Measurements from ENCODE around the gene RHOU. TPM values are rescaled to one million over a fixed set of nuclear protein-coding genes. Genes with fewer than 3 reads are reported as not detected.

Gene RHOU
- total RNA-seq: 14.1 TPM

GRCh38 chr1:228734881-228735801 is at the start of gene RHOU:
TSS of gene RHOU (plus strand) at chr1:228735479. CDS start at chr1:228735743, 264 bp downstream.

Other genes starting within 250 kb of the RHOU start
- 75.0 TPM for gene RNF187, start 248.1 kb upstream of the RHOU start, total RNA-seq